Neural cell (in vitro differentiated cells): ENCODE data around the gene CXCL14. TPM values are rescaled to one million over a fixed set of nuclear protein-coding genes. Genes with fewer than 3 reads are reported as not detected.
"Not testable (repeated sequence)": the region's sequence is repeated elsewhere in the genome, so short reads cannot be mapped to it uniquely, and the experiment has no call there.

Experiments used
- H2AFZ ChIP-seq: fragments of 200-600, 300-800 bp; sonication (generic), shearing (Covaris generic); 2 replicates; pipeline ENCODE4 v1.6.0; 2014; ENCODE audit warnings: low read depth, mild to moderate bottlenecking, antibody characterized with exemption, low read length, moderate library complexity
- H3F3A ChIP-seq: fragments of 200-600 bp; shearing (Covaris generic); 2 replicates; pipeline ENCODE4 v1.6.1; 2016; ENCODE audit warnings: mild to moderate bottlenecking, moderate library complexity, mixed read lengths, antibody characterized with exemption, low read length; ENCODE audit not compliant: insufficient read depth, poor library complexity, severe bottlenecking
- H3K27ac ChIP-seq: fragments of 200-600, 300-800 bp; sonication (generic), shearing (Covaris generic); 2 replicates; pipeline ENCODE4 v1.5.1; 2014; ENCODE audit warnings: mild to moderate bottlenecking, low read length, moderate library complexity
- H3K27me3 ChIP-seq: fragments of 300-800, 200-600 bp; sonication (generic), shearing (Covaris generic); 2 replicates; pipeline ENCODE4 v1.6.0; 2014; ENCODE audit warnings: mild to moderate bottlenecking, low read depth, low read length, moderate library complexity; ENCODE audit not compliant: insufficient read depth
- H3K36me3 ChIP-seq: fragments of 300-800, 200-600 bp; sonication (generic), shearing (Covaris generic); 2 replicates; pipeline ENCODE4 v1.5.1; 2014; ENCODE audit warnings: mild to moderate bottlenecking, antibody characterized with exemption, low read length, moderate library complexity; ENCODE audit not compliant: insufficient read depth
- H3K4me2 ChIP-seq: fragments of 300-800, 200-600 bp; sonication (generic), shearing (Covaris generic); 2 replicates; pipeline ENCODE4 v1.6.0; 2014; ENCODE audit warnings: mild to moderate bottlenecking, low read length
- H3K4me3 ChIP-seq: fragments of 300-800, 200-600 bp; sonication (generic), shearing (Covaris generic); 2 replicates; pipeline ENCODE4 v1.5.1; 2014; ENCODE audit warnings: mild to moderate bottlenecking, low read length, moderate library complexity
- H3K79me2 ChIP-seq: fragments of 200-600 bp; shearing (Covaris generic); replicated peaks from 2 replicates; pipeline ENCODE4 v1.6.0; 2014; ENCODE audit warnings: mild to moderate bottlenecking, low read length, moderate library complexity; ENCODE audit not compliant: insufficient read depth
- H3K9ac ChIP-seq: fragments of 300-800, 200-600 bp; sonication (generic), shearing (Covaris generic); 2 replicates; pipeline ENCODE4 v1.6.1; 2016; ENCODE audit warnings: mild to moderate bottlenecking, low read length, mixed read lengths
- H3K9me2 ChIP-seq: fragments of 200-600 bp; shearing (Covaris generic); 2 replicates; pipeline ENCODE4 v1.6.1; 2016; ENCODE audit warnings: mild to moderate bottlenecking, low read length, mixed read lengths; ENCODE audit not compliant: insufficient read depth
- H3K9me3 ChIP-seq: fragments of 200-600, 300-800 bp; sonication (generic), shearing (Covaris generic); 2 replicates; pipeline ENCODE4 v1.6.1; 2016; ENCODE audit warnings: mild to moderate bottlenecking, mixed run types, low read length, moderate library complexity, mixed read lengths
- H4K20me1 ChIP-seq: fragments of 200-600 bp; shearing (Covaris generic); 2 replicates; pipeline ENCODE4 v1.6.1; 2016; ENCODE audit warnings: mild to moderate bottlenecking, mixed run types; ENCODE audit not compliant: insufficient read depth
- EP300 ChIP-seq: fragments of 450-650 bp; conservative IDR thresholded peaks from 2 replicates; pipeline ENCODE4 v1.6.1; 2014; ENCODE audit warnings: antibody characterized with exemption, mild to moderate bottlenecking, moderate library complexity; ENCODE audit not compliant: poor library complexity, severe bottlenecking
- EZH2 ChIP-seq: fragments of 200-600, 300-800 bp; shearing (Covaris generic), sonication (generic); IDR thresholded peaks from 2 replicates; pipeline ENCODE4 v1.6.1; 2014; ENCODE audit warnings: antibody characterized with exemption, low read length, borderline replicate concordance, mild to moderate bottlenecking; ENCODE audit not compliant: insufficient read depth, poor library complexity, severe bottlenecking
- MXI1 ChIP-seq: fragments of 450-650 bp; conservative IDR thresholded peaks from 2 replicates; pipeline ENCODE4 v1.6.1; 2014; ENCODE audit warnings: antibody characterized with exemption, mild to moderate bottlenecking; ENCODE audit not compliant: poor library complexity, severe bottlenecking
- POLR2AphosphoS5 ChIP-seq: IDR thresholded peaks from 2 replicates; pipeline ENCODE4 v1.6.1; 2012
- RAD21 ChIP-seq: fragments of 450-650 bp; conservative IDR thresholded peaks from 2 replicates; pipeline ENCODE4 v1.6.1; 2014; ENCODE audit warnings: antibody characterized with exemption, mild to moderate bottlenecking, moderate library complexity
- SMC3 ChIP-seq: fragments of 450-650 bp; conservative IDR thresholded peaks from 2 replicates; pipeline ENCODE4 v1.6.1; 2014; ENCODE audit warnings: antibody characterized with exemption, mild to moderate bottlenecking, moderate library complexity; ENCODE audit not compliant: poor library complexity
- TAF1 ChIP-seq: IDR thresholded peaks from 2 replicates; pipeline ENCODE4 v1.6.1; 2012; ENCODE audit warnings: low read depth
- polyA plus RNA-seq: library from polyadenylated mRNA; depleted of rRNA; stranded (reverse); fragments of >200 nt; gene quantifications from 2 replicates; pipeline ENCODE4 v1.2.3, GENCODE V29; 2014
- TF ChIP-seq, protein P1 (sequence below): IDR thresholded peaks from 2 replicates; pipeline ENCODE4 v1.6.1; 2012; ENCODE audit warnings: borderline replicate concordance
- TF ChIP-seq, protein P2 (sequence below): fragments of 450-650 bp; IDR thresholded peaks from 2 replicates; pipeline ENCODE4 v1.5.1; 2014; ENCODE audit warnings: antibody characterized with exemption, mild to moderate bottlenecking, moderate library complexity; ENCODE audit not compliant: poor library complexity, severe bottlenecking

CXCL14 gene
- polyA plus RNA-seq, 1 donor from 2014 or later = not detected

DNA sequence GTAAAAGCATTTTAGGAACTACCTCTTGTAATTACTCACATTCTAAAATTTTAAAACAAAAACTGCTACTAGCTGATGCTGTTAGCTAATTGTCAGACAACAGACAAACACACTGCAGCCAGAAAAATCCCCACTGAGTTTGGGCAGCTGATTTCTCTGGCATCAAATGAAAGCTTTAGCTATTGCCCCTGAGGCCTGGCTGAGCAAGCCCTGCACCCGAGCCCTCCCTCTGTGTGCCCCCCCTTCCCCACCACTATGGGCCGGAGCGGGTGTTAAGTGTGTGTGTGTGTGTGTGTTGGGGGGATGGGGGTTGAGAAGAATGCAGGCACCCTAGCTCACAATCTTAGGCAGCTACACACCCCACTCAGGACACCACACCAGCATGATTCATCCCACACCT lies 45.5 kb downstream of the CXCL14 start:
- Histone ChIP-seq H3K9me3 (no peaks in the 10 kb centered on the region), H3K9me2 (no peaks in the 10 kb centered on the region), H3K9ac (no peak overlapping the region), H3K4me2 (no peak overlapping the region), H3K27me3 (peaks cover 75% of the 10 kb centered on the region), H3K4me3 (no peak overlapping the region), H3K79me2 (no peaks in the 10 kb centered on the region), H4K20me1 (no peaks in the 10 kb centered on the region), H3K36me3 (no peaks in the 10 kb centered on the region), H3K27ac (no peak overlapping the region), H2AFZ (no peak overlapping the region), H3F3A (peaks cover 5% of the 10 kb centered on the region)
- TF ChIP-seq, protein P1, sequence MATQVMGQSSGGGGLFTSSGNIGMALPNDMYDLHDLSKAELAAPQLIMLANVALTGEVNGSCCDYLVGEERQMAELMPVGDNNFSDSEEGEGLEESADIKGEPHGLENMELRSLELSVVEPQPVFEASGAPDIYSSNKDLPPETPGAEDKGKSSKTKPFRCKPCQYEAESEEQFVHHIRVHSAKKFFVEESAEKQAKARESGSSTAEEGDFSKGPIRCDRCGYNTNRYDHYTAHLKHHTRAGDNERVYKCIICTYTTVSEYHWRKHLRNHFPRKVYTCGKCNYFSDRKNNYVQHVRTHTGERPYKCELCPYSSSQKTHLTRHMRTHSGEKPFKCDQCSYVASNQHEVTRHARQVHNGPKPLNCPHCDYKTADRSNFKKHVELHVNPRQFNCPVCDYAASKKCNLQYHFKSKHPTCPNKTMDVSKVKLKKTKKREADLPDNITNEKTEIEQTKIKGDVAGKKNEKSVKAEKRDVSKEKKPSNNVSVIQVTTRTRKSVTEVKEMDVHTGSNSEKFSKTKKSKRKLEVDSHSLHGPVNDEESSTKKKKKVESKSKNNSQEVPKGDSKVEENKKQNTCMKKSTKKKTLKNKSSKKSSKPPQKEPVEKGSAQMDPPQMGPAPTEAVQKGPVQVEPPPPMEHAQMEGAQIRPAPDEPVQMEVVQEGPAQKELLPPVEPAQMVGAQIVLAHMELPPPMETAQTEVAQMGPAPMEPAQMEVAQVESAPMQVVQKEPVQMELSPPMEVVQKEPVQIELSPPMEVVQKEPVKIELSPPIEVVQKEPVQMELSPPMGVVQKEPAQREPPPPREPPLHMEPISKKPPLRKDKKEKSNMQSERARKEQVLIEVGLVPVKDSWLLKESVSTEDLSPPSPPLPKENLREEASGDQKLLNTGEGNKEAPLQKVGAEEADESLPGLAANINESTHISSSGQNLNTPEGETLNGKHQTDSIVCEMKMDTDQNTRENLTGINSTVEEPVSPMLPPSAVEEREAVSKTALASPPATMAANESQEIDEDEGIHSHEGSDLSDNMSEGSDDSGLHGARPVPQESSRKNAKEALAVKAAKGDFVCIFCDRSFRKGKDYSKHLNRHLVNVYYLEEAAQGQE = no peak
- TF ChIP-seq, protein P2, sequence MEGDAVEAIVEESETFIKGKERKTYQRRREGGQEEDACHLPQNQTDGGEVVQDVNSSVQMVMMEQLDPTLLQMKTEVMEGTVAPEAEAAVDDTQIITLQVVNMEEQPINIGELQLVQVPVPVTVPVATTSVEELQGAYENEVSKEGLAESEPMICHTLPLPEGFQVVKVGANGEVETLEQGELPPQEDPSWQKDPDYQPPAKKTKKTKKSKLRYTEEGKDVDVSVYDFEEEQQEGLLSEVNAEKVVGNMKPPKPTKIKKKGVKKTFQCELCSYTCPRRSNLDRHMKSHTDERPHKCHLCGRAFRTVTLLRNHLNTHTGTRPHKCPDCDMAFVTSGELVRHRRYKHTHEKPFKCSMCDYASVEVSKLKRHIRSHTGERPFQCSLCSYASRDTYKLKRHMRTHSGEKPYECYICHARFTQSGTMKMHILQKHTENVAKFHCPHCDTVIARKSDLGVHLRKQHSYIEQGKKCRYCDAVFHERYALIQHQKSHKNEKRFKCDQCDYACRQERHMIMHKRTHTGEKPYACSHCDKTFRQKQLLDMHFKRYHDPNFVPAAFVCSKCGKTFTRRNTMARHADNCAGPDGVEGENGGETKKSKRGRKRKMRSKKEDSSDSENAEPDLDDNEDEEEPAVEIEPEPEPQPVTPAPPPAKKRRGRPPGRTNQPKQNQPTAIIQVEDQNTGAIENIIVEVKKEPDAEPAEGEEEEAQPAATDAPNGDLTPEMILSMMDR = no peak
- TF ChIP-seq EZH2 = no peak
- no peak for TF ChIP-seq RAD21
- no peak for TF ChIP-seq SMC3
- TF ChIP-seq POLR2AphosphoS5 = no peak
- TF ChIP-seq MXI1 = no peak
- no peak for TF ChIP-seq TAF1
- no peak for TF ChIP-seq EP300

DNA sequence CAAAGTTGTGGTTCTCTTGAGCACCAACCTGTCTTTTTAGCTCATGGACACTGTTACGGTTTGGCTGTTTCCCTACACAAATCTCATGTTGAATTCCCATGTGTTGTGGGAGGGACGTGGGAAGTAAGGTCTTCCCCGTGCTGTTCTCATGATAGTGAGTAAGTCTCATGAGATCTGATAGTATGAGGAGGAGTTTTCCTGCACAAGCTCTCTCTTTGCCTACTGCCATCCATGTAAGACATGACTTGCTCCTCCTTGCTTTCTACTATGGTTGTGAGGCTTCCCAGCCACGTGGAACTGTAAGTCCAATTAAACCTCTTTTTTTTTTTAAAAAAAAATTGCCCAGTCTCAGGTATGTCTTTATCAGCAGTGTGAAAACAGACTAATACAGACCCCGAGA lies 49.2 kb downstream of the CXCL14 start:
- not testable (repeated sequence) for H3K4me2 ChIP-seq, H3K9ac ChIP-seq, H3K9me2 ChIP-seq, H3K79me2 ChIP-seq, H3K4me3 ChIP-seq, H2AFZ ChIP-seq, H3K9me3 ChIP-seq, H4K20me1 ChIP-seq, H3F3A ChIP-seq, H3K36me3 ChIP-seq, H3K27ac ChIP-seq
- peaks cover 52% of the 10 kb centered on the region for H3K27me3 ChIP-seq

DNA sequence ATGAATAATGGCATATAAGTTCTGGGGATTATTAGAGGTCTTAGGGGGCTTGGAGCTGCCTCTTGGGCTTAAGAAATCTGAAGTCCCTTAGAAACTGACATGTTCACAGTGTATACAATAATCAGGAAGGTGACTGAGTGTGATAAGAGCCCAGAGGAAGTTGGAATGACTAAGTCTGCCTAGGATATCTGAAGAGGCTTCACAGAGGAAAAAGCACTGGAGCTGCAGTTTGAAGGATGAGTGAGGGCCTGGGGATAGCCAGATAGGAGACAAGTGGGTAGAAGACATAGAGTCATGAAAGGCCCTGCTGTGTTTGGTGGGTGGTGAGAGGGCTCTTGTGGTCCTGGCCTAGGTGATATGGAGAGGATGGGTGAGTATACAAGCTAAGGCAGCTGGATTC lies 51.9 kb downstream of the CXCL14 start:
- H3K4me3 ChIP-seq = no peak overlapping the region
- no peak overlapping the region for H3K9ac ChIP-seq
- H3K36me3 ChIP-seq = no peaks in the 10 kb centered on the region
- H3F3A ChIP-seq = no peaks in the 10 kb centered on the region
- no peaks in the 10 kb centered on the region for H3K9me2 ChIP-seq
- TF ChIP-seq, protein P2 = no peak
- TF ChIP-seq EZH2 (no peak), RAD21 (no peak), POLR2AphosphoS5 (no peak), MXI1 (no peak), EP300 (no peak)
- TF ChIP-seq, protein P1 = no peak
- H3K79me2 ChIP-seq = no peaks in the 10 kb centered on the region
- H3K9me3 ChIP-seq = no peaks in the 10 kb centered on the region
- H4K20me1 ChIP-seq = no peaks in the 10 kb centered on the region
- no peak overlapping the region for H3K27ac ChIP-seq
- no peak overlapping the region for H2AFZ ChIP-seq
- peaks cover 30% of the 10 kb centered on the region for H3K27me3 ChIP-seq
- H3K4me2 ChIP-seq = no peak overlapping the region
